Keratinocyte (primary cell): Measurements from ENCODE around the gene EXOSC5. TPM values are rescaled to one million over a fixed set of nuclear protein-coding genes. Genes with fewer than 3 reads are reported as not detected.

Source experiments
- DNase-seq: peaks from one replicate; pipeline ENCODE4 v3.0.0-alpha.2; 2011; ENCODE audit warnings: low read depth, missing footprints, low spot score
- FAIRE-seq: peaks from 2 replicates; lab custom pipeline; 2011; peaks lifted over from hg19 to GRCh38; lab: Jason Lieb, UNC
- H2AFZ ChIP-seq: 2 replicates; pipeline ENCODE4 v1.6.0; 2012; ENCODE audit warnings: low read length, control low read depth, inconsistent platforms; ENCODE audit not compliant: control insufficient read depth
- H3K27ac ChIP-seq: 2 replicates; pipeline ENCODE4 v1.5.1; 2011; ENCODE audit warnings: low read length; ENCODE audit not compliant: control insufficient read depth, insufficient read depth
- H3K27me3 ChIP-seq: 3 replicates; pipeline ENCODE4 v1.6.0; 2011; ENCODE audit warnings: low read length; ENCODE audit not compliant: control insufficient read depth, insufficient read depth; ENCODE audit errors: extremely low read depth
- H3K36me3 ChIP-seq, 2 experiments: 2 replicates in 1 of 2; 3 replicates in 1 of 2; pipeline ENCODE4 v1.5.1; 2011; ENCODE audit warnings: low read length in 2 of 2, mild to moderate bottlenecking in 1 of 2; ENCODE audit not compliant: control insufficient read depth in 2 of 2, insufficient read depth in 2 of 2; ENCODE audit errors: extremely low read depth in 1 of 2
- H3K4me1 ChIP-seq: 3 replicates; pipeline ENCODE4 v1.5.1; 2011; ENCODE audit warnings: low read length; ENCODE audit not compliant: control insufficient read depth, insufficient read depth; ENCODE audit errors: extremely low read depth
- H3K4me2 ChIP-seq: 3 replicates; pipeline ENCODE4 v1.6.0; 2011; ENCODE audit warnings: low read depth, low read length; ENCODE audit not compliant: control insufficient read depth, insufficient read depth; ENCODE audit errors: extremely low read depth
- H3K4me3 ChIP-seq, 3 experiments: fragments of 200-600 bp in 1 of 3; sonication (generic) in 1 of 3; 2 replicates in 2 of 3; 3 replicates in 1 of 3; pipeline ENCODE4 v1.5.1; 2011 to 2016; ENCODE audit warnings: low read length in 3 of 3, mild to moderate bottlenecking in 3 of 3, control low read depth in 2 of 3, inconsistent platforms in 1 of 3, low read depth in 1 of 3, mixed read lengths in 1 of 3, mixed run types in 1 of 3, moderate library complexity in 1 of 3; ENCODE audit not compliant: control insufficient read depth in 2 of 3, insufficient read depth in 2 of 3; ENCODE audit errors: extremely low read depth in 1 of 3
- H3K79me2 ChIP-seq: 2 replicates; pipeline ENCODE4 v1.6.0; 2012; ENCODE audit warnings: low read length; ENCODE audit not compliant: control insufficient read depth, insufficient read depth
- H3K9ac ChIP-seq: 3 replicates; pipeline ENCODE4 v1.6.0; 2011; ENCODE audit warnings: low read length; ENCODE audit not compliant: control insufficient read depth, insufficient read depth; ENCODE audit errors: extremely low read depth
- H3K9me1 ChIP-seq: 3 replicates; pipeline ENCODE4 v1.6.0; 2011; ENCODE audit warnings: low read length; ENCODE audit not compliant: control insufficient read depth, insufficient read depth; ENCODE audit errors: extremely low read depth
- H3K9me3 ChIP-seq: 2 replicates; pipeline ENCODE4 v1.5.1; 2012; ENCODE audit warnings: low read depth, low read length; ENCODE audit not compliant: control insufficient read depth
- H4K20me1 ChIP-seq: 3 replicates; pipeline ENCODE4 v1.6.0; 2011; ENCODE audit warnings: low read length; ENCODE audit not compliant: control insufficient read depth, insufficient read depth; ENCODE audit errors: extremely low read depth
- EZH2 ChIP-seq: IDR thresholded peaks from one replicate; pipeline ENCODE4 v1.6.1; 2012; ENCODE audit warnings: inconsistent platforms, mild to moderate bottlenecking, low read length, moderate library complexity
- dilution Hi-C: fragments of 300-500 bp; cut with MboI; formaldehyde crosslinking; loops from one replicate; pipeline ENCODE4 v1.7.0; 2020; ENCODE audit warnings: low sequenced_read_pairs; ENCODE audit not compliant: extremely low pct_ligation_motif_present
- polyA plus RNA-seq, 5 experiments: library from polyadenylated mRNA; depleted of rRNA in 3 of 5; stranded (reverse) in 3 of 5; stranded (forward) in 1 of 5; unstranded in 1 of 5; fragments of >200 nt; gene quantifications; 1 replicate in 1 of 5; 2 replicates in 3 of 5; 3 replicates in 1 of 5; pipeline versions ENCODE4 v1.2.1 to v1.2.3, GENCODE V29; 2011 to 2012; ENCODE audit warnings: missing spikeins in 2 of 5, low read depth in 1 of 5, low replicate concordance in 1 of 5
- TF ChIP-seq, protein P1 (sequence below), 3 experiments: IDR thresholded peaks in 1 of 3; conservative IDR thresholded peaks in 1 of 3; optimal IDR thresholded peaks in 1 of 3; 2 replicates in 2 of 3; 3 replicates in 1 of 3; pipeline versions ENCODE3 to v1.5.1; 2011; ENCODE audit warnings: low read length in 3 of 3, mild to moderate bottlenecking in 3 of 3, moderate library complexity in 2 of 3, control low read depth in 1 of 3, inconsistent platforms in 1 of 3; ENCODE audit not compliant: insufficient read depth in 2 of 3; ENCODE audit errors: extremely low read depth in 1 of 3

The EXOSC5 gene
- polyA plus RNA-seq, 1 donor (not counting 4 experiments of a cell fraction or from before 2014, with no cell fraction given) = 12.5 TPM

DNA sequence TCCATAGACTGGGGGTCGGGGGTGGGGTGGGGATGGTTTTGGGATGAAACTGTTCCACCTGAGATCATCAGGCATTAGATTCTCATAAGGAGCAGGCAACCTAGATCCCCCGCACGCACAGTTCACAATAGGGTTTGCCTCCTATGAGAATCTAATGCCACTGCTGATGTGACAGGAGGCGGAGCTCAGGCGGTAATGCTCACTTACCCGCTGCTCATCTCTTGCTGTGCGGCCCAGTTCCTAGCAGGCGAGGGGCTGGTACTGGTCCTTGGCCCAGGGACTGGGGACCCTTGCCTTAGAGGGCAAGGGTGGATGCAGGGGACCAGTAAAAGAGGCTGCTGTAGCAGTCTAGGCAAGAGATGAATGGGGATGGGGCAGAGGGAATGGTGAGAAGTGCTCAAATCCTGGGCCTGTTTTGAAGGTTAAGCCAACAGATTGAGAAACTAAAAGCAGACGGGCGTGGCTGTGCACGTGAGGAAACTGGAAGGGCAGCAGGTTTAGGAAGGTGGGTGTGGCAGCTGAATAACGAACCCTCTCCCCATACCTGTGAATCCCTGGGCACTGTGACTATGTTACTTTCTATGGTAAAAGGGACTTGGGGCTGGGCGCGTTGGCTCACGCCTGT, 44.3 kb upstream of the EXOSC5 start:
- no peaks in the 10 kb centered on the region for H3K9me1 ChIP-seq
- no peaks in the 10 kb centered on the region for H3K27me3 ChIP-seq
- no peak for TF ChIP-seq EZH2
- TF ChIP-seq, protein P1, sequence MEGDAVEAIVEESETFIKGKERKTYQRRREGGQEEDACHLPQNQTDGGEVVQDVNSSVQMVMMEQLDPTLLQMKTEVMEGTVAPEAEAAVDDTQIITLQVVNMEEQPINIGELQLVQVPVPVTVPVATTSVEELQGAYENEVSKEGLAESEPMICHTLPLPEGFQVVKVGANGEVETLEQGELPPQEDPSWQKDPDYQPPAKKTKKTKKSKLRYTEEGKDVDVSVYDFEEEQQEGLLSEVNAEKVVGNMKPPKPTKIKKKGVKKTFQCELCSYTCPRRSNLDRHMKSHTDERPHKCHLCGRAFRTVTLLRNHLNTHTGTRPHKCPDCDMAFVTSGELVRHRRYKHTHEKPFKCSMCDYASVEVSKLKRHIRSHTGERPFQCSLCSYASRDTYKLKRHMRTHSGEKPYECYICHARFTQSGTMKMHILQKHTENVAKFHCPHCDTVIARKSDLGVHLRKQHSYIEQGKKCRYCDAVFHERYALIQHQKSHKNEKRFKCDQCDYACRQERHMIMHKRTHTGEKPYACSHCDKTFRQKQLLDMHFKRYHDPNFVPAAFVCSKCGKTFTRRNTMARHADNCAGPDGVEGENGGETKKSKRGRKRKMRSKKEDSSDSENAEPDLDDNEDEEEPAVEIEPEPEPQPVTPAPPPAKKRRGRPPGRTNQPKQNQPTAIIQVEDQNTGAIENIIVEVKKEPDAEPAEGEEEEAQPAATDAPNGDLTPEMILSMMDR (optimal IDR thresholded peaks at IDR 0.05 in 1 of 3, IDR thresholded peaks at IDR 0.05 in 1 of 3, conservative IDR thresholded peaks at IDR 0.05 in 1 of 3; ENCODE audit: extremely low read depth in 1 of 3, insufficient read depth in 2 of 3, low read length in 3 of 3) = no peak
- H3K9me3 ChIP-seq = no peaks in the 10 kb centered on the region
- H3K36me3 ChIP-seq = peaks cover 6 to 8% of the 10 kb centered on the region in 2 experiments
- no peaks in the 10 kb centered on the region for H4K20me1 ChIP-seq
- FAIRE-seq (no peak), DNase-seq (no peak)
- H2AFZ ChIP-seq = no peak overlapping the region
- H3K9ac ChIP-seq = no peak overlapping the region
- no peak overlapping the region for H3K27ac ChIP-seq
- dilution Hi-C loops = no loop called here
- peaks cover 12% of the 10 kb centered on the region for H3K4me1 ChIP-seq
- H3K79me2 ChIP-seq = peaks cover 13% of the 10 kb centered on the region
- H3K4me2 ChIP-seq = no peak overlapping the region
- no peak overlapping the region for H3K4me3 ChIP-seq

DNA sequence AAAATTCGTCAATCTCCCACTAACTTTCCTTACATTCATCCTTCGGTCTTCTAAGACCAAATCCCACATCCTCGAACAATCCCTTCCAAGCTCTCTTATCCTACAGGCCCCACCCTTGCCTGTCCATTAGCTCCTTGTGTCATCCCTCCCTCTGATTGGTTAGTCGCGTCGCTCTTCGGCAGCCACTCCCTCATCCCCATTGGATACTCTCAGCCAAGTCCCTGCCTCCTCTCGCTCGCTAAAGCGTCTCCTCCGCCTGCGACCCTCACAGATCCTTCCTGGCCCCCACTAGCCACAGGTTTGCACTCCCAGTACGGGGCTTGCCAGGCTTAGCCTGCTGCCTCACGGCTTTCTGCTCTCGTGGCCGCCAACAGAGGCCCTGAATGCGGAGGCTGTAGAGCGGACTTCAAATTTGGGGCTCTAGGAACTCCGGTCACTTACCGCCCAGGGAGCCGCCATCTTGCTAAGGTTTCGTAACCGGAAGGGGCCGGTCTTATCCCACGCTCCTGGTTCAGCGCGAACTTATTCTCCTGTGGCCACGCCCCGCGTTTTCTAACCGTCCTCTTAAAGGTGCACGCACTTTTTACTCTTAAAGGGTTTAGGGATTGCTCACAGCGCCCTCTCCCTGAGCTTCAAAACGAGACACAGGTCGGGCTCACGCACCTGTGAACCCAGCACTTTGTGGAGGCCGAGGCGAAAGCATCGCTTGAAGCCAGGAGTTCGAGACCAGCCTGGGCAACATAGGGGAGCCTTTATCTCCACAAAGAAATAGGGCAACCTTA, 42.5 kb upstream of the EXOSC5 start, which contains the start of gene DMAC2:
Gene DMAC2 (minus strand): TSS at position 472 of the 782 bp plus-strand sequence. CDS start 13 bp downstream, at position 459.
- Histone ChIP-seq H2AFZ (peak within 1 kb of the TSS; percentile 98), H3K27ac (peak within 1 kb of the TSS; percentile 98)

More for the DNA sequence above, 42.5 kb upstream of the EXOSC5 start, which contains the start of gene DMAC2:
- peak; percentile 94 for DNase-seq
- Histone ChIP-seq H3K4me3 (peak within 1 kb of the TSS; percentile 63 to 98 (median 97)), H3K36me3 (peaks cover 8 to 9% of the 10 kb centered on the region in 2 experiments), H3K9me3 (no peaks in the 10 kb centered on the region), H3K4me1 (peaks cover 12% of the 10 kb centered on the region), H3K9ac (peak within 1 kb of the TSS; percentile 99), H4K20me1 (no peaks in the 10 kb centered on the region), H3K27me3 (no peaks in the 10 kb centered on the region), H3K9me1 (no peaks in the 10 kb centered on the region), H3K4me2 (peak within 1 kb of the TSS; percentile 89), H3K79me2 (peaks cover 13% of the 10 kb centered on the region)
- FAIRE-seq = peak; percentile 98
- dilution Hi-C loops = no loop called here
- no peak for TF ChIP-seq EZH2
- TF ChIP-seq, protein P1 (optimal IDR thresholded peaks at IDR 0.05 in 1 of 3, IDR thresholded peaks at IDR 0.05 in 1 of 3, conservative IDR thresholded peaks at IDR 0.05 in 1 of 3; ENCODE audit: extremely low read depth in 1 of 3, insufficient read depth in 2 of 3, low read length in 3 of 3) = peak; percentile 61 to 79 (median 77)
